Measurements from ENCODE around the gene CCNC.

The CCNC gene

GRCh38 chr6:99512033-99512432 is 56.4 kb downstream of the CCNC start:
- no peak overlapping the region for H3K27ac ChIP-seq (ENCODE audit: low read depth, low read length)
- no peaks in the 10 kb centered on the region for H3K9me3 ChIP-seq (ENCODE audit: control insufficient read depth in 5 of 5, low read length in 5 of 5)
- peaks cover 1 to 17% (median 13%) of the 10 kb centered on the region in 5 donors for H3K4me1 ChIP-seq (ENCODE audit: control insufficient read depth in 5 of 5, insufficient read depth in 5 of 5, low read length in 5 of 5)
- H3K36me3 ChIP-seq (ENCODE audit: control insufficient read depth in 5 of 5, insufficient read depth in 5 of 5, low read length in 5 of 5), result peaks cover 0 to 9% (median 2%) of the 10 kb centered on the region in 5 donors
- H3K9ac ChIP-seq (ENCODE audit: low read length in 5 of 5), result no peak overlapping the region
- H3K4me3 ChIP-seq (ENCODE audit: low read depth in 1 of 5, low read length in 5 of 5), result no peak overlapping the region
- no peaks in the 10 kb centered on the region for H3K27me3 ChIP-seq (ENCODE audit: control insufficient read depth in 5 of 5, insufficient read depth in 4 of 5, low read length in 5 of 5)

GRCh38 chr6:99507648-99508047 is 60.8 kb downstream of the CCNC start:
- Histone ChIP-seq H3K27me3 (ENCODE audit: control insufficient read depth in 5 of 5, insufficient read depth in 4 of 5, low read length in 5 of 5) (no peaks in the 10 kb centered on the region), H3K9ac (ENCODE audit: low read length in 5 of 5) (no peak overlapping the region), H3K9me3 (ENCODE audit: control insufficient read depth in 5 of 5, low read length in 5 of 5) (no peaks in the 10 kb centered on the region), H3K36me3 (ENCODE audit: control insufficient read depth in 5 of 5, insufficient read depth in 5 of 5, low read length in 5 of 5) (peaks cover under 1 to 25% (median 9%) of the 10 kb centered on the region in 5 donors), H3K4me1 (ENCODE audit: control insufficient read depth in 5 of 5, insufficient read depth in 5 of 5, low read length in 5 of 5) (no peaks in the 10 kb centered on the region), H3K27ac (ENCODE audit: low read depth, low read length) (no peak overlapping the region), H3K4me3 (ENCODE audit: low read depth in 1 of 5, low read length in 5 of 5) (no peak overlapping the region)

DNA sequence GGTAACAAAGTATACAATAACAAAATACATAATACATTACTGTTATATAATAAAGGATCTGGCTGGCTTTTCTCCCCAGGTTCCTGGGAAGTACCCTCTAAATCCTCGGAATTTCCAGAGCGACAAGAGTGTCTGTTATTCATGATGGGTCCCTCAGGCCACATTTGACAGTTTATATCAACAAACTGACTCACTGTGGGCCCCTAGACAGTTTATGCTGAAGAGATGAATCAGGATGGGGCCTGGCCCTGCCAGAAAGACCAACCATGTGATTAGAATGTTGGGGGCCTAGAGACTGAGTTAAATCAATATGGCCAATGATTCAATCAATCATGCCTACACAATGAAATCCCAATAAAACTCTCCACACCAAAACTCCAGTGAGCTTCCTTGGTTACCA is 66.7 kb downstream of the CCNC start:
- Histone ChIP-seq H3K36me3 (ENCODE audit: control insufficient read depth in 5 of 5, insufficient read depth in 5 of 5, low read length in 5 of 5) (peaks cover 9 to 33% (median 24%) of the 10 kb centered on the region in 5 donors), H3K27me3 (ENCODE audit: control insufficient read depth in 5 of 5, insufficient read depth in 4 of 5, low read length in 5 of 5) (no peaks in the 10 kb centered on the region), H3K9me3 (ENCODE audit: control insufficient read depth in 5 of 5, low read length in 5 of 5) (no peaks in the 10 kb centered on the region), H3K4me3 (ENCODE audit: low read depth in 1 of 5, low read length in 5 of 5) (no peak overlapping the region), H3K4me1 (ENCODE audit: control insufficient read depth in 5 of 5, insufficient read depth in 5 of 5, low read length in 5 of 5) (peaks cover 0 to 7% (median 5%) of the 10 kb centered on the region in 5 donors), H3K9ac (ENCODE audit: low read length in 5 of 5) (no peak overlapping the region), H3K27ac (ENCODE audit: low read depth, low read length) (no peak overlapping the region)

- H3K4me3 ChIP-seq (ENCODE audit: low read depth in 1 of 5, low read length in 5 of 5), result no peak overlapping the region
- no peaks in the 10 kb centered on the region for H3K9me3 ChIP-seq (ENCODE audit: control insufficient read depth in 5 of 5, low read length in 5 of 5)
- H3K9ac ChIP-seq (ENCODE audit: low read length in 5 of 5), result peak overlapping the region in 3 of 5 donors; percentile 25 to 47 (median 39)
- H3K36me3 ChIP-seq (ENCODE audit: control insufficient read depth in 5 of 5, insufficient read depth in 5 of 5, low read length in 5 of 5), result peaks cover 12 to 23% (median 22%) of the 10 kb centered on the region in 5 donors
- peaks cover 0 to 7% (median 5%) of the 10 kb centered on the region in 5 donors for H3K4me1 ChIP-seq (ENCODE audit: control insufficient read depth in 5 of 5, insufficient read depth in 5 of 5, low read length in 5 of 5)
- H3K27ac ChIP-seq (ENCODE audit: low read depth, low read length), result no peak overlapping the region
- no peaks in the 10 kb centered on the region for H3K27me3 ChIP-seq (ENCODE audit: control insufficient read depth in 5 of 5, insufficient read depth in 4 of 5, low read length in 5 of 5)
These were observed 70.0 kb downstream of the CCNC start for GRCh38 chr6:99498421-99498820.

- H3K4me3 ChIP-seq (ENCODE audit: low read depth in 1 of 5, low read length in 5 of 5), result no peak overlapping the region
- peaks cover 0 to 7% (median 5%) of the 10 kb centered on the region in 5 donors for H3K4me1 ChIP-seq (ENCODE audit: control insufficient read depth in 5 of 5, insufficient read depth in 5 of 5, low read length in 5 of 5)
- H3K9ac ChIP-seq (ENCODE audit: low read length in 5 of 5), result no peak overlapping the region
- no peaks in the 10 kb centered on the region for H3K27me3 ChIP-seq (ENCODE audit: control insufficient read depth in 5 of 5, insufficient read depth in 4 of 5, low read length in 5 of 5)
- H3K27ac ChIP-seq (ENCODE audit: low read depth, low read length), result no peak overlapping the region
- H3K36me3 ChIP-seq (ENCODE audit: control insufficient read depth in 5 of 5, insufficient read depth in 5 of 5, low read length in 5 of 5), result peaks cover 0 to 4% (median 3%) of the 10 kb centered on the region in 5 donors
- H3K9me3 ChIP-seq (ENCODE audit: control insufficient read depth in 5 of 5, low read length in 5 of 5), result no peaks in the 10 kb centered on the region
These were observed 73.0 kb downstream of the CCNC start for GRCh38 chr6:99495466-99495865.
